ENCODE measurements around the gene CDKN3.

Gene CDKN3

GRCh38 chr14:54350203-54350602, 46.6 kb upstream of the CDKN3 start:
- Histone ChIP-seq H3K4me3 (replicated peaks; ENCODE audit: low read depth, low read length) (no peak overlapping the region), H3K27me3 (replicated peaks; ENCODE audit: control insufficient read depth, insufficient read depth, low read length) (no peaks in the 10 kb centered on the region), H3K36me3 (ENCODE audit: control insufficient read depth, insufficient read depth, low read length) (no peaks in the 10 kb centered on the region)
- DNase-seq (ENCODE audit: extremely low read depth, insufficient read length) = no peak
- no peak for TF ChIP-seq CTCF (IDR thresholded peaks at IDR 0.05; ENCODE audit: insufficient read depth, low read length, poor library complexity, severe bottlenecking)

DNA sequence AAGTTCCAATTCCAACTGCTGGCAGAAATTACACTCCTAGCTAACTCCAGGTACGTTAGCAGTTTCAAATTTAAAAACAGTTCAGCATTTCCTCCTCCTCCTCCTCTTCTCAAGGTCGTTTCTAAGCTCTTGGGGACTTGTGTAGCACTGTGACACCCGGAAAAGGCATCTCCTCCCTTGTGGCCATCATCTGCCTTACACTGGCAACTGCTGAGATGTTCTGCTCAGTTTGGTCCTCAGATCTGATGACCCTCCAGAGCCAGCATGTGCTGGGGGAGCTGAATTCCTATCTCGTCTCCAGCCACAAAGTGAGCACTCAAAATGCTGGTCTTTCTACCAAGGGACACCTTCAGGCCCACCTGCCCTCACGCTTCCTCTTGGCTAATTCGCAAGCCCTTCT, 43.5 kb upstream of the CDKN3 start:
- TF ChIP-seq CTCF (IDR thresholded peaks at IDR 0.05; ENCODE audit: insufficient read depth, low read length, poor library complexity, severe bottlenecking) = no peak
- no peaks in the 10 kb centered on the region for H3K36me3 ChIP-seq (ENCODE audit: control insufficient read depth, insufficient read depth, low read length)

DNA sequence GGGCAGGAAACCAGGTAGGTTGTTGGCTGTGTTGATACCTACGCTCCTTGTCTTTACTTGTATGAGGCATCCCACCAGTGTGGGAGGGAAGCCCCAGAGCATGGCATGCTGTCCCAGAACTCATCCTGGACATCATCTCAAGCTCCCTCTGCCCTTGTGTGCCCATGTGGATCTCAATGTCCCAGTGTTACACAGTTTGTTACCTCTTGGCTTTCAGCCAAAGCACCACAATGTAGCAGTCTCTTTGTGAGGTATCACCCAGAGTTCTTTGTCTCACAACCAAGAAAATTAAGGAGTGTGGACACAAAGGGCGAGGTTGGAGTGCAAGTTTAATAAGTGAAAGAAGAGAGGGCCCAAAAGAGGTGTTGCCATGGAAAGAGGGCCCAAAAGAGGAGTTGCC, 43.1 kb upstream of the CDKN3 start:
- no peak for DNase-seq (ENCODE audit: extremely low read depth, insufficient read length)
- no peak overlapping the region for H3K4me3 ChIP-seq (replicated peaks; ENCODE audit: low read depth, low read length)
- TF ChIP-seq CTCF (IDR thresholded peaks at IDR 0.05; ENCODE audit: insufficient read depth, low read length, poor library complexity, severe bottlenecking) = no peak
- no peaks in the 10 kb centered on the region for H3K27me3 ChIP-seq (replicated peaks; ENCODE audit: control insufficient read depth, insufficient read depth, low read length)
- H3K36me3 ChIP-seq (ENCODE audit: control insufficient read depth, insufficient read depth, low read length) = no peaks in the 10 kb centered on the region

More for the DNA sequence above, 43.5 kb upstream of the CDKN3 start:
- no peaks in the 10 kb centered on the region for H3K27me3 ChIP-seq (replicated peaks; ENCODE audit: control insufficient read depth, insufficient read depth, low read length)
- H3K4me3 ChIP-seq (replicated peaks; ENCODE audit: low read depth, low read length) = no peak overlapping the region
- DNase-seq (ENCODE audit: extremely low read depth, insufficient read length) = no peak

- no peak for TF ChIP-seq CTCF (IDR thresholded peaks at IDR 0.05; ENCODE audit: insufficient read depth, low read length, poor library complexity, severe bottlenecking)
- DNase-seq (ENCODE audit: extremely low read depth, insufficient read length) = no peak
- H3K4me3 ChIP-seq (replicated peaks; ENCODE audit: low read depth, low read length) = no peak overlapping the region
- no peaks in the 10 kb centered on the region for H3K36me3 ChIP-seq (ENCODE audit: control insufficient read depth, insufficient read depth, low read length)
- no peaks in the 10 kb centered on the region for H3K27me3 ChIP-seq (replicated peaks; ENCODE audit: control insufficient read depth, insufficient read depth, low read length)
Measured at GRCh38 chr14:54354096-54354495, 42.7 kb upstream of the CDKN3 start.

GRCh38 chr14:54354968-54355641, 41.7 kb upstream of the CDKN3 start:
- H3K4me3 ChIP-seq (replicated peaks; ENCODE audit: low read depth, low read length) = no peak overlapping the region
- TF ChIP-seq CTCF (IDR thresholded peaks at IDR 0.05; ENCODE audit: insufficient read depth, low read length, poor library complexity, severe bottlenecking) = no peak
- H3K27me3 ChIP-seq (replicated peaks; ENCODE audit: control insufficient read depth, insufficient read depth, low read length) = no peaks in the 10 kb centered on the region
- H3K36me3 ChIP-seq (ENCODE audit: control insufficient read depth, insufficient read depth, low read length) = no peaks in the 10 kb centered on the region
- no peak for DNase-seq (ENCODE audit: extremely low read depth, insufficient read length)

DNA sequence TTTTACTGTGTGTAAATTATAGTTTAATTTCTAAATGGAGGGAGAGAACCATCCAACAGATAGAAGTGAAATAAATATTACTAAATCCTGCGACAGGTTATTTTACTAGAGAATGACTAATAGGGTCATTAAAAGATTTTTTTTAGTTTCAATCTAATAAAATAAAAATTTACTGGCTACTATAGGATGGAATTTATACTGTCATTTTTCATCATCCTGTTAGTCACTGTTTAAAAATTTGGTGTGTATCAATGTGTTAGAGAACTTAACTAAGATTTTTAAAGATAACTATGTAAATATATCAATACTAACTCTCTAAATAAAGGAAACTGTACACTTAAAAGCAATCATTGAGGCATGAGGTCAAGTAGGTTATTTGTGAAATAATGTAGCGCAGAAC, 41.1 kb upstream of the CDKN3 start:
- no peaks in the 10 kb centered on the region for H3K27me3 ChIP-seq (replicated peaks; ENCODE audit: control insufficient read depth, insufficient read depth, low read length)
- TF ChIP-seq CTCF (IDR thresholded peaks at IDR 0.05; ENCODE audit: insufficient read depth, low read length, poor library complexity, severe bottlenecking) = no peak
- H3K4me3 ChIP-seq (replicated peaks; ENCODE audit: low read depth, low read length) = no peak overlapping the region
- DNase-seq (ENCODE audit: extremely low read depth, insufficient read length) = no peak
- H3K36me3 ChIP-seq (ENCODE audit: control insufficient read depth, insufficient read depth, low read length) = no peaks in the 10 kb centered on the region
